HG03439 (cell line): ENCODE results near the gene SCAMP3.

Experiments
- ATAC-seq: cut with Tn5 transposase; IDR thresholded peaks from one replicate; pipeline ENCODE4 v1.9.1; 2021; ENCODE audit warnings: mild to moderate bottlenecking, moderate library complexity; ENCODE audit not compliant: unreplicated experiment

SCAMP3 gene

DNA sequence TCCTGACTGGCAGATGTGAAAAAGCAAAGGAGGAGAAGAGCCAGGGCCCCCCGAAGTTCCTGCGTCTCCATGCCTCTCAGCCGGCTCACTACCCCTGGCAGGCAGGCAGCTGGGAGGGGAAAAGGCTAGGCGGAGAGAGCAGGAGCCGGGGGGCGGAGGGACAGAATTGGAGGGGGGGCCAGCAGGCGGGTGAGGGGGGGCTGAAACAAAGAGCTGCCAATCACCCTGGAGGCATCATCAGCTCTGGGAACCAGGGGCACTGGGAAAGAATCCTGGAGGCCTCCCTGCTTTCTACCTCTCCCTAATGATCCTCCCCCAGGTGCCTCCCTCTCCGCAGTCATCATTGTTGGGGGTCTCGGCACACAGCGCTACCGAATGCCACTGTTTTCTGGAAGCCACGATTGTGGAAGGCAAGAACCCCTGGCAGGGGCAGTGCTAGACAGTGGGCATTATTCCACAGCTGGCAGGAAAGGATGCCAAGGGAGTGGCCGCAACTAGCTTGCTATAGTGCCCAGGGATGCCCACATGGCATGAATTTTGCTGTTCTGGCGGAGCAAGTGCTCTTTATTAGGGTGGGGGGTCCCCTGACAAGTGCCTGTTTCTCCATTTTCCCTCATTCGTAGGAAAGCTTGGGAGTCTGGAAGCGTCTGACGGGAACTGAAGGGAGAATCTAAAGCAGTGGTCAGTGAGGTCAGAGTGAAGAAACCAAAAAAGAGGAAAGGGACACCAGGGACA, 54.2 kb downstream of the SCAMP3 start, which contains the start of gene THBS3:
Gene THBS3 (minus strand): TSS at position 92 of the 735 bp plus-strand sequence. CDS start 21 bp downstream, at position 71.
- no peak for ATAC-seq

DNA sequence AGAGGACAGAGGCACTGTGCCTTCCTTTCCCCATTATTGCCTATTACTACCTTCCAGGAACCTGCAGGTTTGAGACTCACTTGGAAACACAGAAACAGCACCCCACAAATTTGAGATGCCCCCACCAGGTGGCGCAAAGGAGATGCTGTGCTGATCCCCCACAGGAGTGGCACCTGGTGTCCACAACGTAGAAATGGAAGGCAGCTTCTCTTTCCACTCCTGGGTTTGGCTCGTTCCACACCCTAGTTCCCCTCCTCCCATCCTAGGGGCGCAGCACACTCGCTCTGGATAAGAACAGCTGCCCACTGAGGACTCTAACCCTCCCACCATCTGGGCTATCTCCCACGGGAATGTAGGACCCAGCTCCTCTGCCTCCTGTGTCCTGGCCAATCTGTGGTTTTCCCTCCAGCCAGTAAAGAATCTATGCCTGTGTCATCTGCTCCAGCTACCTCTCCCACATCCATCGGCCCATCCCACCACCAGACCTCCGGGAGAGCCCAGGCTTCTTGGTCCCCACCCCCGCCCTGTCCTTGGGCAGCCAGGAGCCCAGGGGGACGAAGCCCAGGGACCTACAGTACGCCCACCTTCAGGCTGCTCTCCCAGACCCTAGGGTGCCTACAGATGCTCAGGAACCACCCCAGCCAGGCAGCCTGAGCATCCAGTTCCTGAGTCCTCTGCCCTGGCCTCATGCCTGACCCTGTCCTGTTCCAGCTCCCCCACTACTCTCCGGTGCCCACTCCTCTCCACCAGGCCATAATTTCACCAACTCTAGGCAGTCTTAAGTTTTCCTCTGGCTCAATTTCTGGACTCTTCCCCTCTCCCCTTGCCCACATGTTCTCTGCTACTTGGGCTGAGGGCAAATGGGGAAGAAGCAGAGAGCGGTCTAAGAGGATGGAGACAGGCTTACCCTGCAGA, 55.0 kb downstream of the SCAMP3 start:
- ATAC-seq = no peak
